GM23338 (cell line): Measurements from ENCODE around the gene CRYBG3. TPM values are rescaled to one million over a fixed set of nuclear protein-coding genes. Genes with fewer than 3 reads are reported as not detected.

Experiments
- ATAC-seq: fragments of 200-7000 bp; cut with Tn5 transposase; 3 replicates; pipeline ENCODE4 v1.9.1; 2020
- DNase-seq: peaks from one replicate; pipeline ENCODE4 v3.0.0-alpha.2; 2015; ENCODE audit warnings: low spot score
- H2AFZ ChIP-seq: fragments of 200-600 bp; sonication (generic); 2 replicates; pipeline ENCODE4 v1.8.0; 2016; ENCODE audit warnings: antibody characterized with exemption, mild to moderate bottlenecking, moderate library complexity
- H3F3A ChIP-seq: fragments of 200-600 bp; sonication (generic); replicated peaks from 2 replicates; pipeline ENCODE4 v1.8.0; 2017; ENCODE audit warnings: antibody characterized with exemption, mixed run types, low read depth
- H3K27ac ChIP-seq: fragments of 200-600 bp; sonication (generic); 2 replicates; pipeline ENCODE4 v1.6.1; 2016; ENCODE audit warnings: low read depth
- H3K27me3 ChIP-seq: fragments of 200-600 bp; sonication (generic); 2 replicates; pipeline ENCODE4 v1.8.0; 2016; ENCODE audit warnings: mild to moderate bottlenecking, mixed run types, moderate library complexity; ENCODE audit not compliant: insufficient read depth
- H3K36me3 ChIP-seq: fragments of 200-600 bp; sonication (generic); 2 replicates; pipeline ENCODE4 v1.8.0; 2016; ENCODE audit warnings: mild to moderate bottlenecking; ENCODE audit not compliant: insufficient read depth
- H3K4me1 ChIP-seq: fragments of 200-600 bp; sonication (generic); 2 replicates; pipeline ENCODE4 v1.8.0; 2016; ENCODE audit warnings: mild to moderate bottlenecking, moderate library complexity; ENCODE audit not compliant: insufficient read depth
- H3K4me2 ChIP-seq: fragments of 200-600 bp; sonication (generic); 2 replicates; pipeline ENCODE4 v1.7.1; 2017; ENCODE audit warnings: mixed run types
- H3K4me3 ChIP-seq: fragments of 200-600 bp; sonication (generic); 2 replicates; pipeline ENCODE4 v1.6.1; 2016; ENCODE audit warnings: mixed run types
- H3K79me2 ChIP-seq: fragments of 200-600 bp; sonication (generic); replicated peaks from 2 replicates; pipeline ENCODE4 v1.8.0; 2017; ENCODE audit warnings: mild to moderate bottlenecking; ENCODE audit not compliant: insufficient read depth
- H3K9me2 ChIP-seq: fragments of 200-600 bp; sonication (generic); 2 replicates; pipeline ENCODE4 v1.8.0; 2017; ENCODE audit not compliant: insufficient read depth
- H4K20me1 ChIP-seq: fragments of 200-600 bp; sonication (generic); replicated peaks from 2 replicates; pipeline ENCODE4 v1.8.0; 2017; ENCODE audit warnings: mild to moderate bottlenecking; ENCODE audit not compliant: insufficient read depth
- H3K27ac Mint-ChIP-seq: 2 replicates; pipeline ENCODE4 v1.8.0; 2020; ENCODE audit warnings: inconsistent platforms, mild to moderate bottlenecking, moderate library complexity, mixed read lengths
- H3K27me3 Mint-ChIP-seq: 3 replicates; pipeline ENCODE4 v1.8.0; 2022; ENCODE audit warnings: low read depth, mild to moderate bottlenecking, moderate library complexity, mixed read lengths, inconsistent platforms; ENCODE audit not compliant: insufficient read depth, poor library complexity
- H3K36me3 Mint-ChIP-seq: 3 replicates; pipeline ENCODE4 v1.8.0; 2021; ENCODE audit warnings: low read depth, mild to moderate bottlenecking, inconsistent platforms, moderate library complexity, mixed read lengths
- H3K4me1 Mint-ChIP-seq: 3 replicates; pipeline ENCODE4 v1.8.0; 2020; ENCODE audit warnings: mild to moderate bottlenecking, inconsistent platforms, mixed read lengths
- H3K4me3 Mint-ChIP-seq: 3 replicates; pipeline ENCODE4 v1.8.0; 2021; ENCODE audit warnings: moderate library complexity, mild to moderate bottlenecking, inconsistent platforms, mixed read lengths
- H3K9me3 Mint-ChIP-seq: 3 replicates; pipeline ENCODE4 v1.8.0; 2020; ENCODE audit warnings: moderate library complexity, mild to moderate bottlenecking, inconsistent platforms, mixed read lengths
- CREB1 ChIP-seq: fragments of 250-450 bp; sonication (Bioruptor Pico); IDR thresholded peaks from 2 replicates; pipeline ENCODE4 v1.5.0; 2020; ENCODE audit warnings: low read depth, mild to moderate bottlenecking, moderate library complexity
- EZH2 ChIP-seq: fragments of 200-600 bp; sonication (generic); IDR thresholded peaks from one replicate; pipeline ENCODE4 v1.8.0; 2017; ENCODE audit warnings: antibody characterized with exemption, mild to moderate bottlenecking, low read depth; ENCODE audit not compliant: unreplicated experiment
- EZH2phosphoT487 ChIP-seq: fragments of 200-600 bp; sonication (generic); IDR thresholded peaks from one replicate; pipeline ENCODE4 v1.8.1; 2018; ENCODE audit warnings: antibody characterized with exemption; ENCODE audit not compliant: unreplicated experiment
- NANOG ChIP-seq: IDR thresholded peaks from 2 replicates; pipeline ENCODE4 v1.6.1; 2016; ENCODE audit warnings: antibody characterized with exemption, borderline replicate concordance
- POLR2AphosphoS5 ChIP-seq: IDR thresholded peaks from 2 replicates; pipeline ENCODE4 v1.6.1; 2016; ENCODE audit warnings: antibody characterized with exemption, low read depth
- REST ChIP-seq: IDR thresholded peaks from one replicate; pipeline ENCODE4 v1.6.1; 2018; ENCODE audit warnings: antibody characterized with exemption; ENCODE audit not compliant: unreplicated experiment
- ZNF331 ChIP-seq: fragments of 250-450 bp; sonication (Bioruptor Pico); IDR thresholded peaks from 2 replicates; pipeline ENCODE4 v1.5.0; 2020; ENCODE audit warnings: low read depth, mild to moderate bottlenecking, moderate library complexity
- ZNF462 ChIP-seq: fragments of 250-450 bp; sonication (Bioruptor Pico); IDR thresholded peaks from 2 replicates; pipeline ENCODE4 v1.5.0; 2020; ENCODE audit warnings: mild to moderate bottlenecking, moderate library complexity
- polyA plus RNA-seq: library from polyadenylated mRNA; unstranded; fragments of >200 nt; fragmentation: Nextera tagmentation; extraction: Ambion mirVana; gene quantifications from 2 replicates; pipeline ENCODE4 v1.2.1, GENCODE V29; 2016
- total RNA-seq: library from RNA; depleted of rRNA; stranded (reverse); fragments of >200 nt; shearing (Covaris generic); gene quantifications from 2 replicates; pipeline ENCODE4 v1.2.3, GENCODE V29; 2014
- TF ChIP-seq, protein P1 (sequence below): IDR thresholded peaks from 2 replicates; pipeline ENCODE4 v1.6.1; 2016; ENCODE audit warnings: antibody characterized with exemption
- TF ChIP-seq, protein P2 (sequence below), 2 experiments: fragments of 200-600 bp in 1 of 2; sonication (generic) in 1 of 2; conservative IDR thresholded peaks; 2 replicates each; pipeline versions ENCODE4 v1.5.1 to v1.6.1; 2016 to 2017; ENCODE audit warnings: antibody characterized with exemption in 2 of 2, low read depth in 2 of 2, mild to moderate bottlenecking in 2 of 2, moderate library complexity in 1 of 2

Gene CRYBG3
- total and polyA plus RNA-seq, 2 experiments from 2014 or later, result 2.3 to 8.9 TPM

DNA sequence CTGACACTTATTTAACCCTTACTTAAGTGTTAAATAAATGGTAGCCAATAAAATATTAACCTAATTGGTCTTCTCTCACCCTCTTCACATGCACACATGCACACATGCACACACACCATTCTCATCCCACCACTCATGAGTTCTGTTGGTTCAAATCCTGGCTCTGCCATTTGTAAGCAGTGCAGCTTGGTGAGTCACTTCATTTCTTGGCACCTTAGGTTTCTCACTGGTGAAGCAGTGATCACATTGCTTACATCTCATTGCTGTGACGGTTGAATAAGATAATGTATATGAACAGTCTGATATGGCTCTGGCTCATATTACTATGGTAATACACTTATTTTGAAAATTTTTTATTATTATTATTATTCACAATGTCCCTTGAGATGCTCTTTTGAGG, 116.6 kb downstream of the CRYBG3 start (continued):
- TF ChIP-seq ZNF331 (CRISPR knock-in tag) (no peak), POLR2AphosphoS5 (no peak), CREB1 (CRISPR knock-in tag) (no peak), REST (no peak)
- TF ChIP-seq, protein P1, sequence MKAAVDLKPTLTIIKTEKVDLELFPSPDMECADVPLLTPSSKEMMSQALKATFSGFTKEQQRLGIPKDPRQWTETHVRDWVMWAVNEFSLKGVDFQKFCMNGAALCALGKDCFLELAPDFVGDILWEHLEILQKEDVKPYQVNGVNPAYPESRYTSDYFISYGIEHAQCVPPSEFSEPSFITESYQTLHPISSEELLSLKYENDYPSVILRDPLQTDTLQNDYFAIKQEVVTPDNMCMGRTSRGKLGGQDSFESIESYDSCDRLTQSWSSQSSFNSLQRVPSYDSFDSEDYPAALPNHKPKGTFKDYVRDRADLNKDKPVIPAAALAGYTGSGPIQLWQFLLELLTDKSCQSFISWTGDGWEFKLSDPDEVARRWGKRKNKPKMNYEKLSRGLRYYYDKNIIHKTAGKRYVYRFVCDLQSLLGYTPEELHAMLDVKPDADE, result no peak

DNA sequence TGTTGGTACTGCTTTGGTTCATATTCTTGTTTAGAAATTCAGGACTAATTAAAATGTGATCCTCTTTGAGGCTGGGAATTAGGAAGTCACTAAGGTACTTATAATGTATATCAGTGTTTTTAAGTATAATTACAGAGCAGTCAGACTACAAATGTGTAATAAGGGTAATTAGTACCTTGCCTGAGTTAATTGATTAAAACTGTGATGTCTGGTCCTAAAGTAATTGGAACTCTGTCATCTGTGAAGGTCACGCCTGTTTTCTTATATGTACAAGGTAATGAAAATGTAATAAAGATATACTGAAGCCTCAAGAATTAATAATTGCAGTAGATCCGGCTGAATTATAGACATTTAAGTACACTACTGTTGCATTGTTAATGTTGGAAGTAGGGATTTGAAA, 117.6 kb downstream of the CRYBG3 start:
- Histone ChIP-seq H3K27ac (no peak overlapping the region), H3K4me1 (no peaks in the 10 kb centered on the region), H3K27me3 (no peaks in the 10 kb centered on the region), H3K36me3 (peaks cover 5% of the 10 kb centered on the region; the same call in 1 of the 2 replicates), H3K79me2 (no peaks in the 10 kb centered on the region), H4K20me1 (no peaks in the 10 kb centered on the region), H3K4me3 (no peak overlapping the region), H3K4me2 (no peak overlapping the region), H2AFZ (no peak overlapping the region), H3F3A (no peaks in the 10 kb centered on the region), H3K9me2 (no peaks in the 10 kb centered on the region)
- Mint-ChIP-seq H3K27ac (no peak overlapping the region), H3K9me3 (no peaks in the 10 kb centered on the region; the same call in 2 of the 3 replicates), H3K4me3 (no peak overlapping the region), H3K36me3 (peaks cover 11% of the 10 kb centered on the region; the same call in 2 of the 3 replicates), H3K4me1 (no peaks in the 10 kb centered on the region), H3K27me3 (no peaks in the 10 kb centered on the region)
- no peak for DNase-seq
- ATAC-seq, result no peak
- no peak for TF ChIP-seq EZH2
- TF ChIP-seq NANOG, result no peak
- TF ChIP-seq, protein P2, sequence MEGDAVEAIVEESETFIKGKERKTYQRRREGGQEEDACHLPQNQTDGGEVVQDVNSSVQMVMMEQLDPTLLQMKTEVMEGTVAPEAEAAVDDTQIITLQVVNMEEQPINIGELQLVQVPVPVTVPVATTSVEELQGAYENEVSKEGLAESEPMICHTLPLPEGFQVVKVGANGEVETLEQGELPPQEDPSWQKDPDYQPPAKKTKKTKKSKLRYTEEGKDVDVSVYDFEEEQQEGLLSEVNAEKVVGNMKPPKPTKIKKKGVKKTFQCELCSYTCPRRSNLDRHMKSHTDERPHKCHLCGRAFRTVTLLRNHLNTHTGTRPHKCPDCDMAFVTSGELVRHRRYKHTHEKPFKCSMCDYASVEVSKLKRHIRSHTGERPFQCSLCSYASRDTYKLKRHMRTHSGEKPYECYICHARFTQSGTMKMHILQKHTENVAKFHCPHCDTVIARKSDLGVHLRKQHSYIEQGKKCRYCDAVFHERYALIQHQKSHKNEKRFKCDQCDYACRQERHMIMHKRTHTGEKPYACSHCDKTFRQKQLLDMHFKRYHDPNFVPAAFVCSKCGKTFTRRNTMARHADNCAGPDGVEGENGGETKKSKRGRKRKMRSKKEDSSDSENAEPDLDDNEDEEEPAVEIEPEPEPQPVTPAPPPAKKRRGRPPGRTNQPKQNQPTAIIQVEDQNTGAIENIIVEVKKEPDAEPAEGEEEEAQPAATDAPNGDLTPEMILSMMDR (conservative IDR thresholded peaks at IDR 0.05; ENCODE audit: low read depth in 2 of 2), result no peak
- TF ChIP-seq POLR2AphosphoS5, result no peak
- no peak for TF ChIP-seq EZH2phosphoT487
- TF ChIP-seq CREB1 (CRISPR knock-in tag), result no peak
- no peak for TF ChIP-seq ZNF462
